GM19397 (cell line): ENCODE measurements around the gene DDX19B.
"Not testable (repeated sequence)": the region's sequence is repeated elsewhere in the genome, so short reads cannot be mapped to it uniquely, and the experiment has no call there.

Experiments used
- ATAC-seq: cut with Tn5 transposase; IDR thresholded peaks from one replicate; pipeline ENCODE4 v1.9.1; 2021; ENCODE audit warnings: mild to moderate bottlenecking, moderate library complexity; ENCODE audit not compliant: unreplicated experiment

The DDX19B gene

GRCh38 chr16:70345840-70346239 is 46.9 kb downstream of the DDX19B start:
- no peak for ATAC-seq

DNA sequence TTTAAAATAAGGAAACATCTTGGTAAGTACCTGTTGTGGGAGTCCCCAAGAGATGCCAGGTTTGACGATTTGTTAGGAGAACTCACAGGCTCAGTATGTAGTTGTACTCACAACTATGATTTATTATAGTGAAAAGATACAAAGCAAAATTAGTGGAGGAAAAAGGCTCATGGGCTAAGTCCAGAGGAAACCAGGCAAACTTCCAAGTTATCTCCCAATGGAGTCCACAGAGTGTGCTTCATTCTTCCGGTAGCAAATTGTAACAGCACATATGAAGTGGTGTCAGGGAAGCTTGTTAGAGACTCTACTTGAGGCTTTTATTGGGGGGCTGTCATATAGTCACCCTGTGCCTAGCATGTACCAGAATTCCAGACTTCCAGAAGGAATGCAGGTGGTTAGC is 50.0 kb downstream of the DDX19B start:
- no peak for ATAC-seq

GRCh38 chr16:70349783-70350182 is 50.8 kb downstream of the DDX19B start:
- ATAC-seq, result no peak

GRCh38 chr16:70359552-70359951 is 60.6 kb downstream of the DDX19B start:
- no peak for ATAC-seq

DNA sequence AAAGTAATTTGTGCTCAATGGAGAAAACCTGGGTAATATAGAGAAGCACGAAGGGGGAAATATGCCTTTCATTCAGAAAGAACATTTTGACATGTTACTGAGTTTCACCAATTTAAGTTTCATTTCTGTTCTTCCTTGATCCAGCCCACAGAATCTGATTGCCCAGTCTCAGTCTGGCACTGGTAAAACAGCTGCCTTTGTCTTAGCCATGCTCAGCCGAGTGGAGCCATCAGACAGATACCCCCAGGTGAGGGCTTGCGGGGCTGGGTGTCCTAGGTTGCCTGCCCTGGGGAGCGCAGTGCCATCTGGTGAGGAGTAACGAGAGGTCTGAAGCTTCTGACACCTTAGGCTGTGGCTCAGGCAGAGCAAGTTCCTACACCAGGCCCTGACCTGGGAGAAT is 65.4 kb downstream of the DDX19B start:
- ATAC-seq, result no peak

GRCh38 chr16:70370145-70370544 is 71.2 kb downstream of the DDX19B start:
- not testable (repeated sequence) for ATAC-seq

DNA sequence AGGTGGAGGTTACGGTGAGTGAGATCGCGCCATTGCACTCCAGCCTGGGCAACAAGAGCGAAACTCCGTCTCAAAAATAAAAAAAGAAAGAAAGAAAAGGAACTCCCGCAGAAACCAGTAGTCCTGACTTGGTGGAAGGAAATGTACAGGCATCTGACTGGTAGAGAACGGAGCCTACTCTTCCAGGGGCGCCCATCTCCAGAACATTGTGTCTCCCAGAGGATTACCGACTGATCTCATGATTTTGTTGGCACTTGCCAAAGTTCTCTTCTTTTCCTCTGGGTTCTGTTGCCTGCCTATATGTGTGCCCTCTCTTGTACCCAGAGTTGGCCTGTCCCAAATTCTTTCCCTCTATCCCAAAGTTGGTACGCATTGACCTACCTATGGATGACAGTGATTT is 71.9 kb downstream of the DDX19B start:
- ATAC-seq, result no peak

DNA sequence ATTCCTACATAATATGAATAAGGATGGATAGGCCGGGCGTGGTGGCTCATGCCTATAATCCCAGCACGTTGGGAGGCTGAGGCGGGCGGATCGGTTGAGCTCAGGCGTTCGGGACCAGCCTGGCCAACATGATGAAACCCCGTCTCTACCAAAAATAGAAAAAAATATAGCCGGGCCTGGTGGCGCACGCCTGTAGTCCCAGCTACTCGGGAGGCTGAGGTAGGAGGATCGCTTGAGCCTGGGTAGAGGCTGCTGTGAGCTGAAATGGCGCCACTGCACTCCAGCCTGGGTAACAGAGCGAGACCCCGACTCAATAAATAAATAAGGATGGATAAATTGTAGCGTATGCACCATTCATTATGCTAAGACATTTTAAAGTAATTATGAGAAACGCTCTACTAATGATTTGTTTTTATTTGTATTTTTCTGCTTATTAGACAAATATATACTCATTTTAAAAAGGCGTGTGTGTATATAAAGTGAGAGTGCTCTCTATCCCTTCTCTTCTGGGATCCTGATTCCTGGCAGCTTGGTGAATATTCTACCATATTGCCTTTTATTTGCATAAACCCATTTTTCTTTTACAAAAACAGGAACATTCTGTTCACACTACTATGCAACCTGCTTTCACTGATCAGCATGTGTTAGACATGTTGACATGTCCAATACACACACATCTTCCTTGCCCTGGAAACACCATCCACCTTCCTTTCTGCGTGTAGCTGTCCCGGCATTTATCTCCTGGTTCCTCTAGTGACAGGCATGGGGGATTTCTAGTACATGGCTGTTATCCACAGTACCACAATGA is 74.1 kb downstream of the DDX19B start:
- ATAC-seq, result no peak

GRCh38 chr16:70374213-70374612 is 75.2 kb downstream of the DDX19B start:
- ATAC-seq, result no peak

- ATAC-seq, result no peak
Observed at GRCh38 chr16:70375636-70376611, 76.9 kb downstream of the DDX19B start.

GRCh38 chr16:70377782-70378181 is 78.8 kb downstream of the DDX19B start:
- no peak for ATAC-seq

- ATAC-seq, result no peak
Observed at GRCh38 chr16:70378869-70379493, 80.0 kb downstream of the DDX19B start.

DNA sequence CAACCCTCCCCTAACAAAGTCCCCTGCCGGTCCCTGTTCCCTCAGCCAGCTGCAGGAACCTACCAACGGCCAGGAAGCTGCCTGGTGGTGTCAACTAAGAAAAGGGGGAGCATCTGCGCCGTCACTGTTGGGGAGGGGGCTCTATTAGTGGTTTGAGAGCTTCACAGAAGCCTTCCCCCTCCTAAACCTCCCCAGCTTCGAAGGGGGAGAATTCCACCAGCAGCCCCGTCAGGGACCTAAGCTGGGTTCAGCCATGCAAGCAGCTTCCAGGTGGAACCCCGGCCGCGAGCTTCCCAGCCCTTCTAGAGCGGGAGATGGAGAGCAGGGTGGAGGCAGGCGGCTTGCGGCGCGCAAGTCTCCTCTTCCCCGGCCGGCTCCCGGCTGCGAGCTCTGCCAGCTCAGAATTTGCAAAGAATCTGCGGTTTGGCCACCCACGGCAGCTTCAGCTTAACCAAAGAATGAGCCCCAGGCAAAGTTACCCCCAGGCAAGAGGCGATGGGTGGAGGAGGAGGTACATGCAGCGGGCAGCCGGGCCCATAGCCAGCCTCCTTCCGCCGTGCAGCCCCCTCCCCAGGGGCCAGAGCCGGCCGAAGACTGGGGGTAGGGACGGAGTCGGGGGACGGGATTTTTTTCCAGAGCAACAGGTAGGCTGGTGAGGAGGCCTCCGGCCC is 81.4 kb downstream of the DDX19B start:
- peak; percentile 4 for ATAC-seq

DNA sequence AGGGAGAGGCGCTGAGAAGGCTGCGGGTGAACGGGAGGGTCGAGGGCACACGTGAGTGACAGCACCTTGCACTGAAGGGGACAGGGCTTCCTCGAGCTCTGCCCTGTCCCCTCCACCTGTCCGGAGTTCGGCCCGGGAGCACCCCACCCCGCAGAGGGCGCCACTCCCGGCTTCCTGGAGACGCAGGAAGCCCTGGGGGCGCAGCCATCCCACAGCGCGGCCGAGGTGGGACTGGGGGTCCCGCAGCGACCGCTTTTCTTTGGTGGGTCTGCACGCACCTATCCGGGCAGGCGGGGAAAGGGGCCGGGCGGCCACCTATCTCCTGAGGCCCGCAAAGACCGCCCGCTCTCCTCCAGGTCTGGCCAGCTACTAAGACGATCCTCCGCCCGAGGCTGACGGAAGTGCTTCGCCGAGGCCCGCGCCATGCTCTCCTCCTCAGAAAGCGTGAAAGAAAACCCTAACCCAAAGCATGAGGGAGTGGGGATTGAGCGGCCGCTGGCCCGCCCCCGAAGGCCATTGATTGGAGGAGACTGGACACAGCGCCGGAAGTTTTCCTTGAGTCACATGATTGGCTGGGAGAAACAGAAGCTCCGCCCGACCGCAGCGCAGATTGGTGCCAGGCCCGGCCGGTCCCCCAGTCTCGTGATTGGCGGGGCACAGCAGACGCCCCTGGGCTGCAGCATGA is 82.1 kb downstream of the DDX19B start:
- peak; percentile 88 for ATAC-seq

- peak; percentile 8 for ATAC-seq
Observed at GRCh38 chr16:70381604-70382342, 82.8 kb downstream of the DDX19B start.

DNA sequence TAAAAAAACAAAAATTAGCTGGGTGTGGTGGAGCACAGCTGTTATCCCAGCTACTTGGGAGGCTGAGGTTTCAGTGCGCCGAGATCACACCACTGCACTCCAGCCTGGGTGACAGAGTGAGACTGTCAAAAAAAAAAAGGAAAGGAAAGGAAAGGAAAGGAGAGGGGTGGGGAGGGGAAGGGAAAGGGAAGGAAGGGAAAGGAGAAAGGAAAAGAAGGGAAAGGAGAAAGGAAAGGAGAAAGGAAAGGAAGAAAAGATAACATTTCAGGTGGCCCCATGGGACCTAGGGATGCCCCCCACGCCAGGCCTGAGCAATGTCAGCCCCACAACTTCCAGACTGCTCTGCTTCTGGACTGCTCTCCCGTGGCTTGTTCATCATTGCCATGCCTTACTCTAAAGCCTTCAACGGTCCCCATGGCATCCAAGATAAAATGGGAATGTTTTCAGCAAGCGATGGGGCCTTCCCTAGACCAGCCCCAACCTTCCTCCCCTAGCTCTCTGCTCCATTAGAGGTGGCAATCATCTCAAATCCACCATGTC is 84.5 kb downstream of the DDX19B start:
- no peak for ATAC-seq
